Hepatocyte (in vitro differentiated cells): ENCODE measurements around the gene CT47B1. TPM values are rescaled to one million over a fixed set of nuclear protein-coding genes. Genes with fewer than 3 reads are reported as not detected.
"Not testable (repeated sequence)": the region's sequence is repeated elsewhere in the genome, so short reads cannot be mapped to it uniquely, and the experiment has no call there.

ENCODE experiments used
- DNase-seq: peaks from one replicate; pipeline ENCODE4 v3.0.0-alpha.2; 2016; ENCODE audit warnings: low spot score
- H2AFZ ChIP-seq: fragments of 200-600 bp; sonication (generic); 2 replicates; pipeline ENCODE4 v1.6.0; 2016; ENCODE audit warnings: antibody characterized with exemption, mild to moderate bottlenecking
- H3K27ac ChIP-seq: fragments of 200-600 bp; sonication (generic); 2 replicates; pipeline ENCODE4 v1.5.1; 2016; ENCODE audit warnings: mild to moderate bottlenecking
- H3K27me3 ChIP-seq: fragments of 200-600 bp; sonication (generic); 2 replicates; pipeline ENCODE4 v1.6.1; 2016
- H3K36me3 ChIP-seq: fragments of 200-600 bp; sonication (generic); replicated peaks from 2 replicates; pipeline ENCODE4 v1.5.1; 2016; ENCODE audit warnings: low read depth; ENCODE audit not compliant: insufficient read depth
- H3K4me1 ChIP-seq: fragments of 200-600 bp; sonication (generic); 2 replicates; pipeline ENCODE4 v1.5.1; 2016; ENCODE audit warnings: mild to moderate bottlenecking, moderate library complexity; ENCODE audit not compliant: insufficient read depth
- H3K4me2 ChIP-seq: fragments of 200-600 bp; sonication (generic); 2 replicates; pipeline ENCODE4 v1.6.0; 2016
- H3K4me3 ChIP-seq: fragments of 200-600 bp; sonication (generic); 2 replicates; pipeline ENCODE4 v1.5.1; 2016; ENCODE audit warnings: mild to moderate bottlenecking
- H3K79me2 ChIP-seq: fragments of 200-600 bp; sonication (generic); 2 replicates; pipeline ENCODE4 v1.6.0; 2017; ENCODE audit warnings: mild to moderate bottlenecking
- H3K9me2 ChIP-seq: fragments of 200-600 bp; sonication (generic); replicated peaks from 2 replicates; pipeline ENCODE4 v1.6.0; 2017; ENCODE audit warnings: mild to moderate bottlenecking; ENCODE audit not compliant: insufficient read depth
- H3K9me3 ChIP-seq: fragments of 200-600 bp; sonication (generic); 2 replicates; pipeline ENCODE4 v1.5.1; 2016; ENCODE audit warnings: low read depth, mild to moderate bottlenecking
- H4K20me1 ChIP-seq: fragments of 200-600 bp; sonication (generic); 2 replicates; pipeline ENCODE4 v1.6.0; 2016; ENCODE audit warnings: mild to moderate bottlenecking; ENCODE audit not compliant: insufficient read depth, poor library complexity, severe bottlenecking
- CTCF ChIP-seq: fragments of 200-600 bp; sonication (generic); IDR thresholded peaks from 2 replicates; pipeline ENCODE4 v1.5.1; 2016; ENCODE audit warnings: antibody characterized with exemption, mild to moderate bottlenecking; ENCODE audit not compliant: poor library complexity
- EZH2 ChIP-seq: fragments of 200-600 bp; sonication (generic); IDR thresholded peaks from 2 replicates; pipeline ENCODE4 v1.6.1; 2016; ENCODE audit warnings: antibody characterized with exemption, mild to moderate bottlenecking, borderline replicate concordance
- EZH2phosphoT487 ChIP-seq: fragments of 200-600 bp; sonication (generic); IDR thresholded peaks from one replicate; pipeline ENCODE4 v1.6.1; 2018; ENCODE audit warnings: antibody characterized with exemption, mild to moderate bottlenecking, low read depth, moderate library complexity; ENCODE audit not compliant: unreplicated experiment, severe bottlenecking
- WGBS: methylation state at CpG from one replicate; pipeline ENCODE4 v1.1.6; 2016; ENCODE audit warnings: low lambda C conversion rate; ENCODE audit errors: missing lambda C conversion rate; 5-methylcytosine and 5-hydroxymethylcytosine counted together
- polyA plus RNA-seq: library from polyadenylated mRNA; unstranded; fragments of >200 nt; fragmentation: Nextera tagmentation; extraction: Ambion mirVana; gene quantifications from 2 replicates; pipeline ENCODE4 v1.2.1, GENCODE V29; 2016
- total RNA-seq: library from RNA; depleted of rRNA; stranded (reverse); fragments of >200 nt; gene quantifications from 2 replicates; pipeline ENCODE4 v1.2.3, GENCODE V29; 2014

CT47B1 gene
- total RNA-seq: not detected in 2 replicates
- not detected in 2 replicates for polyA plus RNA-seq

- H3K36me3 ChIP-seq, H3K79me2 ChIP-seq, H2AFZ ChIP-seq, H3K9me2 ChIP-seq, H4K20me1 ChIP-seq, DNase-seq, H3K4me3 ChIP-seq, H3K9me3 ChIP-seq, H3K27ac ChIP-seq, H3K27me3 ChIP-seq, H3K4me2 ChIP-seq, H3K4me1 ChIP-seq: not testable (repeated sequence)
- WGBS: no CpG with 5 or more reads among the region's 7 CpGs
These were observed at the start of gene CT47B1 for GRCh38 chrX:120875766-120876165. Gene CT47B1 (minus strand): TSS chrX:120875866. CDS start chrX:120875670, 196 bp downstream.

- Histone ChIP-seq H4K20me1 (no peaks in the 10 kb centered on the region), H2AFZ (no peak overlapping the region), H3K9me3 (no peaks in the 10 kb centered on the region), H3K79me2 (no peaks in the 10 kb centered on the region), H3K4me3 (no peak overlapping the region), H3K27ac (no peak overlapping the region), H3K9me2 (no peaks in the 10 kb centered on the region), H3K4me2 (no peak overlapping the region), H3K36me3 (no peaks in the 10 kb centered on the region), H3K4me1 (no peaks in the 10 kb centered on the region), H3K27me3 (no peaks in the 10 kb centered on the region)
- TF ChIP-seq EZH2: no peak
- no peak for TF ChIP-seq CTCF
- DNase-seq: no peak
- WGBS: 95% methylated on average over 35 of the region's 61 CpGs
These were observed 748 bp downstream of the CT47B1 start for GRCh38 chrX:120874678-120875557.

- H3K4me2 ChIP-seq: no peak overlapping the region
- no peaks in the 10 kb centered on the region for H3K4me1 ChIP-seq
- H3K27ac ChIP-seq: no peak overlapping the region
- WGBS: 57% methylated on average over 4 of the region's 4 CpGs
- no peak overlapping the region for H3K4me3 ChIP-seq
- no peaks in the 10 kb centered on the region for H3K27me3 ChIP-seq
- TF ChIP-seq EZH2 (no peak), CTCF (no peak), EZH2phosphoT487 (no peak)
- no peaks in the 10 kb centered on the region for H3K9me2 ChIP-seq
- no peaks in the 10 kb centered on the region for H3K9me3 ChIP-seq
- no peaks in the 10 kb centered on the region for H3K36me3 ChIP-seq
- H4K20me1 ChIP-seq: no peaks in the 10 kb centered on the region
- no peaks in the 10 kb centered on the region for H3K79me2 ChIP-seq
- peak; percentile 31 for DNase-seq
- H2AFZ ChIP-seq: no peak overlapping the region
These were observed 18.4 kb downstream of the CT47B1 start for GRCh38 chrX:120857240-120857639.

GRCh38 chrX:120840827-120841226, 34.8 kb downstream of the CT47B1 start:
- Histone ChIP-seq H4K20me1 (no peaks in the 10 kb centered on the region), H3K27me3 (no peaks in the 10 kb centered on the region), H3K9me2 (no peaks in the 10 kb centered on the region), H3K4me2 (no peak overlapping the region), H3K36me3 (no peaks in the 10 kb centered on the region), H3K27ac (no peak overlapping the region), H3K4me1 (no peaks in the 10 kb centered on the region), H3K9me3 (no peaks in the 10 kb centered on the region), H3K4me3 (no peak overlapping the region), H3K79me2 (no peaks in the 10 kb centered on the region), H2AFZ (no peak overlapping the region)
- no peak for DNase-seq
- 45% methylated on average over 2 of the region's 2 CpGs for WGBS
- TF ChIP-seq EZH2 (no peak), CTCF (no peak), EZH2phosphoT487 (no peak)
